ENCODE data around the gene ZNF692. TPM values are rescaled to one million over a fixed set of nuclear protein-coding genes. Genes with fewer than 3 reads are reported as not detected.

Gene ZNF692
- total RNA-seq, 1 donor from 2014 or later = 37.8 TPM

DNA sequence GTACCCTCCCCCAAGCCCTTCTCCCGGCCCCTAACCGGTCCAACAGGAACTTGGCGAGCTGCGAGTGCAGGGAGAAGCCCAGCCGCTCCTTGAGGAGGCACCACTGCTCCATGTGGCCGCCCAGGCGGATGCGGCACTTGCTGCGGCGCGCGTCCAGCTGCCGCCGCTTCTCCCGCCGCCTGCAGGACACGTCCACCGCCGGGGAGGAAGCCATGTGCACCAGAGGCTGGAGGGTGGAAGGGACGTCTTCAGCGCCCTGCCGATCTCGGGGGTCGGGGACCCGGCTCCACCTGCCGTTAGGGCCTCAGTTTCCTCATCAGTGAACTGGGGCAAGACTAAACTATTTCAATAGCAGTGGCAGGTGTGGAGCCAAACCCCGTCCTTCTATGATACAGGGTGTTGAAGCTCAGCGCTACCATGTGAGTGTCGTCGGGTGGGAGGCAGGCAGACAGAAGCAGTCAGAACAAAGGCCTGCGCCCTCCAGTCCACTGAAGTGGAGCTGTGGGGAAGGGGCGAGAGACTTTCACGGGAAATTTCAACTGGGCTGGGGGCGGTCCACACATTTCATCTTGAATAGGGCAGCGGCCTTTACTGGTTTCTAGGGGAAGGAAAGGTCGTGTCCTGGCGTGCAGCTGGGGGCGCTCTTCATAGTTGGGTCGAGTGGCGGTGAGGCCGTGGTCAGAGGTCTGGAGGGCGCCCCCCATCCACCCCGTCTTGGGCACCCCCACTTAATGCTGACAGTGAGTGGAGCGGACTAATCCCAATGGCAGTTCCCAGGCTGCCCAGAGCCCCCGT lies 592 bp downstream of the ZNF692 start:
- Histone ChIP-seq H3F3A (ENCODE audit: low read depth) (peaks cover 17% of the 10 kb centered on the region), H4K20me1 (ENCODE audit: low read depth) (no peaks in the 10 kb centered on the region), H3K4me2 (peak overlapping the region; percentile 85), H3K4me1 (peaks cover 16% of the 10 kb centered on the region), H3K27ac (peak overlapping the region; percentile 65), H3K36me3 (no peaks in the 10 kb centered on the region), H3K9me3 (ENCODE audit: low read depth) (no peaks in the 10 kb centered on the region), H3K79me2 (ENCODE audit: low read depth) (peaks cover 13% of the 10 kb centered on the region), H3K27me3 (peaks cover 35% of the 10 kb centered on the region), H3K9ac (peak overlapping the region; percentile 42), H2AFZ (replicated peaks) (peak overlapping the region; percentile 60), H3K4me3 (peak overlapping the region; percentile 53)
- peak; percentile 88 for DNase-seq (ENCODE audit: low spot score)
- Mint-ChIP-seq H3K9me3 (no peaks in the 10 kb centered on the region), H3K4me1 (peaks cover 29% of the 10 kb centered on the region), H3K4me3 (peak overlapping the region; percentile 93), H3K27ac (peak overlapping the region; percentile 92), H3K27me3 (ENCODE audit: insufficient read depth, low read depth) (peaks cover 14% of the 10 kb centered on the region), H3K36me3 (peaks cover 16% of the 10 kb centered on the region)
- TF ChIP-seq, protein P1, sequence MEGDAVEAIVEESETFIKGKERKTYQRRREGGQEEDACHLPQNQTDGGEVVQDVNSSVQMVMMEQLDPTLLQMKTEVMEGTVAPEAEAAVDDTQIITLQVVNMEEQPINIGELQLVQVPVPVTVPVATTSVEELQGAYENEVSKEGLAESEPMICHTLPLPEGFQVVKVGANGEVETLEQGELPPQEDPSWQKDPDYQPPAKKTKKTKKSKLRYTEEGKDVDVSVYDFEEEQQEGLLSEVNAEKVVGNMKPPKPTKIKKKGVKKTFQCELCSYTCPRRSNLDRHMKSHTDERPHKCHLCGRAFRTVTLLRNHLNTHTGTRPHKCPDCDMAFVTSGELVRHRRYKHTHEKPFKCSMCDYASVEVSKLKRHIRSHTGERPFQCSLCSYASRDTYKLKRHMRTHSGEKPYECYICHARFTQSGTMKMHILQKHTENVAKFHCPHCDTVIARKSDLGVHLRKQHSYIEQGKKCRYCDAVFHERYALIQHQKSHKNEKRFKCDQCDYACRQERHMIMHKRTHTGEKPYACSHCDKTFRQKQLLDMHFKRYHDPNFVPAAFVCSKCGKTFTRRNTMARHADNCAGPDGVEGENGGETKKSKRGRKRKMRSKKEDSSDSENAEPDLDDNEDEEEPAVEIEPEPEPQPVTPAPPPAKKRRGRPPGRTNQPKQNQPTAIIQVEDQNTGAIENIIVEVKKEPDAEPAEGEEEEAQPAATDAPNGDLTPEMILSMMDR (IDR thresholded peaks at IDR 0.05) = peak; percentile 61
- no peak for TF ChIP-seq EZH2 (IDR thresholded peaks at IDR 0.05)
- no peak for TF ChIP-seq EZH2phosphoT487 (IDR thresholded peaks at IDR 0.05)

DNA sequence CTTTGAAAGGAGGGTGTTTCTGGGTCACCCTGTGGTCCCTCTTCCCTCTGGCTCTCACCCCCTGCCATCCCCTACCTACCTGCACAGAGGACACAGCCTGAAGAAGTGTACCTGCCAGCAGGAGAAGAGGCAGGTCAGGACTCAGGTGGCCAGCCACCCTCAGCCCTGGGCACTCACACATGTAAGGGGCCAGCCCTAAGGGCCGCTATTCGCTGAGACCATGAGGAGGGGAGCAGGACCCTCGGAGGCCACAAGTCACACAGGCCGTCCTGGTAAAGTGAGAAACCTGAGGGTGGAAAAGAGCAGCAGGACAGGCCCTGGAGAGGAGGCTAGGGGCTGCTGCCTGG lies 1.2 kb downstream of the ZNF692 start:
- H3K4me2 ChIP-seq = peak overlapping the region; percentile 85
- H3K4me1 ChIP-seq = peaks cover 14% of the 10 kb centered on the region
- peaks cover 29% of the 10 kb centered on the region for H3K27me3 ChIP-seq
- H3F3A ChIP-seq (ENCODE audit: low read depth) = peaks cover 14% of the 10 kb centered on the region
- TF ChIP-seq, protein P1 (IDR thresholded peaks at IDR 0.05) = no peak
- TF ChIP-seq EZH2 (IDR thresholded peaks at IDR 0.05) (no peak), EZH2phosphoT487 (IDR thresholded peaks at IDR 0.05) (no peak)
- Mint-ChIP-seq H3K4me3 (peak overlapping the region; percentile 93), H3K9me3 (no peaks in the 10 kb centered on the region), H3K4me1 (peaks cover 26% of the 10 kb centered on the region), H3K36me3 (peaks cover 16% of the 10 kb centered on the region), H3K27ac (peak overlapping the region; percentile 61), H3K27me3 (ENCODE audit: insufficient read depth, low read depth) (peaks cover 14% of the 10 kb centered on the region)
- no peaks in the 10 kb centered on the region for H3K9me3 ChIP-seq (ENCODE audit: low read depth)
- H3K4me3 ChIP-seq = peak overlapping the region; percentile 53
- H3K9ac ChIP-seq = peak overlapping the region; percentile 42
- no peaks in the 10 kb centered on the region for H3K36me3 ChIP-seq
- H3K27ac ChIP-seq = no peak overlapping the region
- peak overlapping the region; percentile 60 for H2AFZ ChIP-seq (replicated peaks)
- H4K20me1 ChIP-seq (ENCODE audit: low read depth) = no peaks in the 10 kb centered on the region
- DNase-seq (ENCODE audit: low spot score) = no peak
- H3K79me2 ChIP-seq (ENCODE audit: low read depth) = peaks cover 13% of the 10 kb centered on the region

DNA sequence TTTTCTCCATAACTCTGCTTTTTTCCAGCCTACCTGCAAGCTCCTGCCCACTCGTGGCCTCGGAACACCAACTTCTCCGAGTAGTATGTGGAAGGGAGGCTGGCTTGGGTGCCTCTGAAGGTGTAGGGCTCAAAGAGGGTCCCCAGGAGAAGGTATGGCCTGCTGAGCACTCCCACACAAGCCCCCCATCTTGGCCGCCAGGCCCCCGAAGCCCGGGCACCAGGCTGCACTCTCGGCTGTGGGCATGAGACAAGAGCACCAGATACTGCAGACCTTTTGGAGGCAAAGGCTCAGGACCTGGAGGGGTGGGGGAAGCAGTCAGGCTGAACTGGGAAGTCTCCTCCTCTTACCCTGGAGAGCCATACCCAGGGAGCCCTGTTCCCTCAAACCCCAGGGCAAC lies 1.7 kb downstream of the ZNF692 start:
- peaks cover 11% of the 10 kb centered on the region for H3K4me1 ChIP-seq
- no peak for DNase-seq (ENCODE audit: low spot score)
- Mint-ChIP-seq H3K27me3 (ENCODE audit: insufficient read depth, low read depth) (peaks cover 10% of the 10 kb centered on the region), H3K4me3 (peak overlapping the region; percentile 93), H3K36me3 (peaks cover 16% of the 10 kb centered on the region), H3K4me1 (peaks cover 22% of the 10 kb centered on the region), H3K27ac (peak overlapping the region; percentile 61), H3K9me3 (no peaks in the 10 kb centered on the region)
- no peak overlapping the region for H3K27ac ChIP-seq
- TF ChIP-seq EZH2 (IDR thresholded peaks at IDR 0.05) (no peak), EZH2phosphoT487 (IDR thresholded peaks at IDR 0.05) (no peak)
- TF ChIP-seq, protein P1 (IDR thresholded peaks at IDR 0.05) = no peak
- peak overlapping the region; percentile 85 for H3K4me2 ChIP-seq
- no peaks in the 10 kb centered on the region for H3K36me3 ChIP-seq
- no peaks in the 10 kb centered on the region for H3K9me3 ChIP-seq (ENCODE audit: low read depth)
- no peaks in the 10 kb centered on the region for H4K20me1 ChIP-seq (ENCODE audit: low read depth)
- H3F3A ChIP-seq (ENCODE audit: low read depth) = peaks cover 8% of the 10 kb centered on the region
- peaks cover 24% of the 10 kb centered on the region for H3K27me3 ChIP-seq
- H3K79me2 ChIP-seq (ENCODE audit: low read depth) = peaks cover 13% of the 10 kb centered on the region
- H3K9ac ChIP-seq = no peak overlapping the region
- H3K4me3 ChIP-seq = peak overlapping the region; percentile 53
- H2AFZ ChIP-seq (replicated peaks) = no peak overlapping the region

All from neural progenitor cell (in vitro differentiated cells).